H1 (cell line): ENCODE data around the gene MAPK8IP3. TPM values are rescaled to one million over a fixed set of nuclear protein-coding genes. Genes with fewer than 3 reads are reported as not detected.

Source experiments
- CTCF ChIA-PET: fragments of 300-600 bp; sonication (Branson Sonifier 250); formaldehyde crosslinking; loops from one replicate; lab custom pipeline; 2021; ENCODE audit not compliant: partially characterized antibody; lab: Charles Lee
- POLR2A ChIA-PET: fragments of 300-600 bp; sonication (Branson Sonifier 250); formaldehyde crosslinking; loops from one replicate; lab custom pipeline; 2021; ENCODE audit warnings: inconsistent platforms; ENCODE audit not compliant: partially characterized antibody; lab: Charles Lee
- DNase-seq, 2 experiments: peaks; one replicate each; pipeline versions ENCODE4 v3.0.0 to v3.0.0-alpha.2; 2010 to 2022; ENCODE audit warnings: low spot score in 2 of 2, low read depth in 1 of 2, mixed read lengths in 1 of 2
- FAIRE-seq: peaks from 2 replicates; lab custom pipeline; 2011; peaks lifted over from hg19 to GRCh38; lab: Jason Lieb, UNC
- H2AFZ ChIP-seq: 2 replicates; pipeline ENCODE4 v1.8.1; 2012; ENCODE audit warnings: low read length, inconsistent platforms
- H2AK5ac ChIP-seq: 2 replicates; pipeline ENCODE4 v1.6.1; 2013; ENCODE audit warnings: low read depth, low read length
- H2BK120ac ChIP-seq: replicated peaks from 2 replicates; pipeline ENCODE3; 2013; ENCODE audit warnings: low read depth, low read length, inconsistent platforms
- H2BK12ac ChIP-seq: 2 replicates; pipeline ENCODE4 v1.6.1; 2013; ENCODE audit warnings: low read depth, low read length
- H2BK15ac ChIP-seq: 2 replicates; pipeline ENCODE4 v1.6.1; 2013; ENCODE audit warnings: low read length
- H2BK20ac ChIP-seq: 2 replicates; pipeline ENCODE4 v1.6.1; 2013; ENCODE audit warnings: low read length
- H2BK5ac ChIP-seq: 2 replicates; pipeline ENCODE4 v1.6.1; 2013; ENCODE audit warnings: low read depth, low read length
- H3K14ac ChIP-seq: 2 replicates; pipeline ENCODE4 v1.6.1; 2013; ENCODE audit warnings: inconsistent platforms; ENCODE audit not compliant: insufficient read length
- H3K18ac ChIP-seq: 2 replicates; pipeline ENCODE4 v1.6.1; 2013; ENCODE audit warnings: low read length; ENCODE audit errors: extremely low read depth
- H3K23ac ChIP-seq: 2 replicates; pipeline ENCODE4 v1.6.1; 2013; ENCODE audit warnings: inconsistent platforms; ENCODE audit not compliant: insufficient read length
- H3K23me2 ChIP-seq: 2 replicates; pipeline ENCODE4 v1.6.1; 2013; ENCODE audit warnings: low read depth, low read length
- H3K27ac ChIP-seq: 2 replicates; pipeline ENCODE4 v1.6.1; 2011; ENCODE audit warnings: low read depth, low read length, inconsistent platforms
- H3K27me3 ChIP-seq, 4 experiments: replicated peaks in 1 of 4; 1 replicate in 1 of 4; 2 replicates in 3 of 4; pipeline versions ENCODE4 v1.6.1 to v1.8.1; 2011 to 2013; ENCODE audit warnings: low read length in 3 of 4, mild to moderate bottlenecking in 3 of 4, inconsistent platforms in 2 of 4, mixed read lengths in 2 of 4, moderate library complexity in 1 of 4; ENCODE audit not compliant: control insufficient read depth in 3 of 4, insufficient read depth in 3 of 4; ENCODE audit errors: extremely low read depth in 1 of 4
- H3K36me3 ChIP-seq, 4 experiments: 2 replicates each; pipeline versions ENCODE4 v1.6.1 to v1.8.1; 2011 to 2013; ENCODE audit warnings: mild to moderate bottlenecking in 4 of 4, low read length in 3 of 4, moderate library complexity in 2 of 4, control low read depth in 1 of 4, inconsistent platforms in 1 of 4; ENCODE audit not compliant: insufficient read depth in 4 of 4, control insufficient read depth in 2 of 4
- H3K4ac ChIP-seq: replicated peaks from 2 replicates; pipeline ENCODE3; 2013; ENCODE audit warnings: low read length, low read depth, mixed read lengths, inconsistent platforms; ENCODE audit not compliant: insufficient read length
- H3K4me1 ChIP-seq, 4 experiments: replicated peaks in 1 of 4; 1 replicate in 1 of 4; 2 replicates in 3 of 4; pipeline versions ENCODE4 v1.6.1 to v1.8.1; 2011 to 2013; ENCODE audit warnings: low read length in 3 of 4, inconsistent platforms in 2 of 4, mixed read lengths in 1 of 4; ENCODE audit not compliant: insufficient read depth in 4 of 4, control insufficient read depth in 3 of 4
- H3K4me2 ChIP-seq, 2 experiments: 2 replicates each; pipeline versions ENCODE4 v1.6.1 to v1.8.1; 2011 to 2013; ENCODE audit warnings: low read depth in 2 of 2, low read length in 2 of 2, control low read depth in 1 of 2, inconsistent platforms in 1 of 2, mild to moderate bottlenecking in 1 of 2; ENCODE audit not compliant: insufficient read depth in 1 of 2
- H3K4me3 ChIP-seq, 4 experiments: fragments of 200-600, 300-600 bp in 1 of 4; sonication (generic), shearing (Covaris generic), sonication (Bioruptor Twin) in 1 of 4; 2 replicates each; pipeline versions ENCODE4 v1.5.1 to v1.8.1; 2011 to 2016; ENCODE audit warnings: low read length in 4 of 4, low read depth in 3 of 4, control low read depth in 2 of 4, inconsistent platforms in 2 of 4, mild to moderate bottlenecking in 2 of 4, mixed read lengths in 1 of 4, moderate library complexity in 1 of 4; ENCODE audit not compliant: insufficient read depth in 2 of 4; ENCODE audit errors: extremely low read depth in 1 of 4
- H3K56ac ChIP-seq: replicated peaks from 2 replicates; pipeline ENCODE3; 2013; ENCODE audit warnings: low read depth, mild to moderate bottlenecking, mixed read lengths, low read length, inconsistent platforms; ENCODE audit not compliant: insufficient read length
- H3K79me1 ChIP-seq: 2 replicates; pipeline ENCODE4 v1.6.1; 2013; ENCODE audit warnings: low read depth, low read length, control low read depth
- H3K79me2 ChIP-seq, 2 experiments: 2 replicates each; pipeline versions ENCODE4 v1.6.1 to v1.8.1; 2012 to 2013; ENCODE audit warnings: low read length in 2 of 2, mild to moderate bottlenecking in 2 of 2, inconsistent platforms in 1 of 2; ENCODE audit not compliant: insufficient read depth in 2 of 2, control insufficient read depth in 1 of 2
- H3K9ac ChIP-seq, 4 experiments: replicated peaks in 1 of 4; 1 replicate in 1 of 4; 2 replicates in 3 of 4; pipeline versions ENCODE4 v1.6.1 to v1.8.1; 2011 to 2013; ENCODE audit warnings: low read depth in 3 of 4, low read length in 3 of 4, control low read depth in 2 of 4, mild to moderate bottlenecking in 2 of 4, moderate library complexity in 2 of 4, inconsistent platforms in 1 of 4; ENCODE audit errors: extremely low read depth in 1 of 4
- H3K9me3 ChIP-seq, 2 experiments: 2 replicates each; pipeline versions ENCODE4 v1.6.1 to v1.8.1; 2012 to 2013; ENCODE audit warnings: mild to moderate bottlenecking in 2 of 2, moderate library complexity in 2 of 2, control low read depth in 1 of 2, inconsistent platforms in 1 of 2, low read depth in 1 of 2, low read length in 1 of 2, mixed read lengths in 1 of 2; ENCODE audit not compliant: insufficient read depth in 2 of 2
- H4K20me1 ChIP-seq, 2 experiments: replicated peaks in 1 of 2; 2 replicates each; pipeline versions ENCODE3 to v1.8.1; 2011 to 2013; ENCODE audit warnings: inconsistent platforms in 2 of 2, low read length in 2 of 2, mild to moderate bottlenecking in 1 of 2; ENCODE audit not compliant: insufficient read depth in 2 of 2, control insufficient read depth in 1 of 2
- H4K5ac ChIP-seq: 2 replicates; pipeline ENCODE4 v1.6.1; 2013; ENCODE audit warnings: low read length, low read depth, mixed read lengths, inconsistent platforms; ENCODE audit not compliant: insufficient read length
- H4K8ac ChIP-seq: 2 replicates; pipeline ENCODE4 v1.8.0; 2013; ENCODE audit warnings: mild to moderate bottlenecking, moderate library complexity, low read length, inconsistent platforms; ENCODE audit not compliant: insufficient read depth; ENCODE audit errors: extremely low read depth
- H4K91ac ChIP-seq: replicated peaks from 2 replicates; pipeline ENCODE3; 2013; ENCODE audit warnings: low read length, mixed read lengths, inconsistent platforms; ENCODE audit not compliant: insufficient read length
- CBX5 ChIP-seq: fragments of 300-800, 300-1000 bp; sonication (generic); IDR thresholded peaks from 2 replicates; pipeline ENCODE4 v1.7.1; 2016; ENCODE audit warnings: antibody characterized with exemption, low read length, low read depth
- CTBP2 ChIP-seq: IDR thresholded peaks from 2 replicates; pipeline ENCODE4 v1.7.0; 2011; ENCODE audit warnings: borderline replicate concordance, mild to moderate bottlenecking, moderate library complexity, mixed read lengths, low read length; ENCODE audit not compliant: insufficient read depth, insufficient read length
- EP300 ChIP-seq, 2 experiments: IDR thresholded peaks; 1 replicate in 1 of 2; 2 replicates in 1 of 2; pipeline ENCODE4 v1.6.1; 2011 to 2012; ENCODE audit warnings: low read depth in 2 of 2, low read length in 2 of 2, mild to moderate bottlenecking in 2 of 2, borderline replicate concordance in 1 of 2, inconsistent platforms in 1 of 2, moderate library complexity in 1 of 2
- GABPA ChIP-seq: IDR thresholded peaks from 2 replicates; pipeline ENCODE4 v1.6.1; 2011; ENCODE audit warnings: mild to moderate bottlenecking, low read length, moderate library complexity, borderline replicate concordance; ENCODE audit not compliant: insufficient read depth
- NRF1 ChIP-seq: IDR thresholded peaks from 2 replicates; pipeline ENCODE4 v1.6.1; 2011; ENCODE audit warnings: mild to moderate bottlenecking, low read depth, low read length, improper control_type of control experiment
- PHF8 ChIP-seq: fragments of 200-600 bp; sonication (generic); conservative IDR thresholded peaks from 2 replicates; pipeline ENCODE4 v1.7.1; 2012; ENCODE audit warnings: low read depth, mild to moderate bottlenecking, inconsistent platforms, low read length, moderate library complexity
- RXRA ChIP-seq: IDR thresholded peaks from 2 replicates; pipeline ENCODE4 v1.6.1; 2011; ENCODE audit warnings: low read depth, mild to moderate bottlenecking, low read length, moderate library complexity; ENCODE audit not compliant: insufficient read depth
- WGBS, 2 experiments: shearing (Covaris generic) in 1 of 2; methylation state at CpG; one replicate each; pipeline versions ENCODE4 v1.1.6 to v1.1.7; 2013 to 2015; ENCODE audit warnings: low lambda C conversion rate in 2 of 2, mixed read lengths in 2 of 2, inconsistent platforms in 1 of 2, low coverage in 1 of 2, missing lambda C conversion rate in 1 of 2; ENCODE audit not compliant: insufficient replicate concordance in 2 of 2, insufficient coverage in 1 of 2, insufficient read length in 1 of 2; ENCODE audit errors: extremely low coverage in 1 of 2, missing lambda C conversion rate in 1 of 2; 5-methylcytosine and 5-hydroxymethylcytosine counted together
- polyA plus RNA-seq, 7 experiments: library from polyadenylated mRNA; depleted of rRNA in 3 of 7; stranded (reverse) in 5 of 7; unstranded in 2 of 7; fragments of >200 nt in 5 of 7; fragments of 200-250 nt in 2 of 7; gene quantifications; 1 replicate in 5 of 7; 2 replicates in 1 of 7; 4 replicates in 1 of 7; pipeline versions ENCODE4 v1.2.1 to v1.2.3, GENCODE V29; 2011 to 2013; ENCODE audit warnings: missing spikeins in 2 of 7, mixed read lengths in 2 of 7
- total RNA-seq: library from RNA; stranded (reverse); fragmentation: NEBNext Ultra II Directional; extraction: Animal tissue kit (Norgen Biotek cat#: 25700); gene quantifications from 2 replicates; pipeline ENCODE4 v1.2.1, GENCODE V29; 2021

Gene MAPK8IP3
- total and polyA plus RNA-seq, 2 of the 8 experiments (the other 6 are each of a cell fraction or from before 2014, with no cell fraction given), result 16.9 to 43.4 TPM

DNA sequence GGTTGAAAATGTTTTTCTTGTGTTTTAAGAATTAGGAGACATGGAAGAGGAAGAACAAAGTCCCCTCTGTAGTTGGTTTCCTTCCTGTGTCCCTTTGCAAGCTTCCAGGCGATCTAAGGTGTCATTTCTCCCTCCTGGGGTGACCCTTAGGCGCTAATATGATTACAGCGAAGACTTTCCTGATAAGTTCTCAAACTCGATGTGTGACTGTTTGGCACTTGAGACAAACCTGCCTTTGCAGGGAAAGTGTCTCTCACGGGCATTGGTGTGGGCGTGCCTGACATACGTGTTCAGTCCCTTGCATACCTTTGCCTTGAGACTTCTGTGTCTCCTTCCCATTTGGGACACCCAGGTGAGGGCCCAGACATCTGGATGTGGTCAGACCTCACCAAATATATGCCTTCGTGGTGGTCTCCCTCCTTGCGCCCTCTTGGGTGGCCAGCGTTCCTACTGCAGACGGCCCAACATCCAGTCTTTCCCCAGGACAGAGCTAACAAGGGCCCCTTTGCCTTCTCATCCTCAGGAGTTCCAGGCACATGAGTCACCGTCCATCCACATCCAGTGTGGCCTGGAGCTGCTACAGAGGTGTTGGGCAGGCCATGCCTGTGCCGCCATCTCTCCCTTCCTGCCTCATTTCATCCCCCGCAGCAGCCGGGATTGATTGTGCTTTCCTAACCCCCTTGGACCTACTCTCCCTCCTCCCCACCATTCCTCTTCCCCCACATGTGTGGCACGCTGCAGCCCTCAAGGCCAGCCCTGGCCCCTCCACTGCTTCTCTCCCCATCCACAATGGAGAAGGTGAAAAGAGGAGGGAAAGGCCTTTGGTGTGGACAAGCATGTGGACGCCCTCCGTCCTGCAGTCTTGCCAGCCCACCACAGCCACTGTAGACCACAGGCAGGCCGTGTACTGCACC lies 31.0 kb upstream of the MAPK8IP3 start:
- no peaks in the 10 kb centered on the region for H3K9me3 ChIP-seq
- H4K91ac ChIP-seq, result no peak overlapping the region
- H3K4me3 ChIP-seq, result no peak overlapping the region
- CTCF ChIA-PET, result interaction anchor here (0.8 to 1.8 kb wide), 4 partner anchors 22 to 106 kb away, joined by 3 to 6 read pairs (median 4); partner anchors contain the start of gene MAPK8IP3
- H3K9ac ChIP-seq, result no peak overlapping the region; a peak in 1 of 7 replicates
- H3K14ac ChIP-seq, result no peak overlapping the region
- FAIRE-seq, result no peak
- no peak overlapping the region for H3K4me2 ChIP-seq
- peaks cover 0 to 4% (median 0%) of the 10 kb centered on the region in 4 experiments; a peak in 2 of 7 replicates for H3K4me1 ChIP-seq
- no peak overlapping the region for H2AK5ac ChIP-seq
- no peak for TF ChIP-seq CBX5
- no peak for TF ChIP-seq EP300 (IDR thresholded peaks at IDR 0.05; ENCODE audit: borderline replicate concordance in 1 of 2, low read depth in 2 of 2, low read length in 2 of 2)
- no peak for TF ChIP-seq GABPA
- TF ChIP-seq RXRA, result no peak
- TF ChIP-seq PHF8, result no peak
- TF ChIP-seq CTBP2, result no peak
- no peak for TF ChIP-seq NRF1
- peaks cover 16 to 17% of the 10 kb centered on the region in 2 experiments for H3K79me2 ChIP-seq
- H3K23ac ChIP-seq, result no peak overlapping the region
- H2BK5ac ChIP-seq, result no peak overlapping the region
- POLR2A ChIA-PET, result interaction anchor here (0.8 to 1.2 kb wide), 4 partner anchors 10 to 289 kb away, joined by 3 read pairs; no protein-coding TSS in a partner anchor
- H2AFZ ChIP-seq, result no peak overlapping the region
- H3K27ac ChIP-seq, result no peak overlapping the region; the same call in 1 of the 2 replicates
- H3K27me3 ChIP-seq, result no peaks in the 10 kb centered on the region
- H3K23me2 ChIP-seq, result peaks cover 6% of the 10 kb centered on the region
- no peak overlapping the region for H4K5ac ChIP-seq
- H3K79me1 ChIP-seq, result peaks cover 4% of the 10 kb centered on the region
- H2BK15ac ChIP-seq, result no peak overlapping the region
- H4K8ac ChIP-seq, result no peak overlapping the region
- H4K20me1 ChIP-seq, result peaks cover 1 to 10% of the 10 kb centered on the region in 2 experiments
- no peak overlapping the region for H2BK120ac ChIP-seq
- no peak for DNase-seq
- no peak overlapping the region for H2BK12ac ChIP-seq
- no peak overlapping the region for H3K56ac ChIP-seq
- peaks cover 17 to 47% (median 31%) of the 10 kb centered on the region in 4 experiments; a peak in 7 of 8 replicates for H3K36me3 ChIP-seq
- no peak overlapping the region for H3K4ac ChIP-seq
- no peak overlapping the region for H3K18ac ChIP-seq
- no peak overlapping the region for H2BK20ac ChIP-seq
- 89% methylated on average over 18 of the region's 19 CpGs; no CpG with 5 or more reads in 1 of the 2 experiments for WGBS, 2 experiments
